HL-60 (cell line): ENCODE measurements around the gene KIF25.

Source experiments
- CTCF ChIP-seq: IDR thresholded peaks from one replicate; pipeline ENCODE4 v1.5.1; 2011; ENCODE audit warnings: low read length, control low read depth, inconsistent platforms; ENCODE audit not compliant: insufficient read depth
- GABPA ChIP-seq: IDR thresholded peaks from 2 replicates; pipeline ENCODE4 v1.6.1; 2012; ENCODE audit warnings: low read depth
- POLR2AphosphoS5 ChIP-seq: IDR thresholded peaks from 2 replicates; pipeline ENCODE4 v1.6.1; 2012; ENCODE audit warnings: low read depth
- REST ChIP-seq: IDR thresholded peaks from 2 replicates; pipeline ENCODE4 v1.6.1; 2012; ENCODE audit warnings: low read depth; ENCODE audit not compliant: insufficient replicate concordance

GRCh38 chr6:167977717-167978467 lies 19.6 kb upstream of the KIF25 start:
- TF ChIP-seq POLR2AphosphoS5 (no peak), REST (no peak), CTCF (no peak), GABPA (no peak)
